Tibial artery (tissue), 4 donors: ENCODE measurements around the gene ALX3.

Experiments used
- DNase-seq, 2 donors: peaks; one replicate each; pipeline ENCODE4 v3.0.0-alpha.2; 2019
- H3K27ac ChIP-seq, 2 donors: fragments of 200-600 bp; sonication (generic) in 1 of 2; 1 replicate in 1 of 2; 2 replicates in 1 of 2; pipeline ENCODE4 v1.5.1; 2018 to 2019; ENCODE audit warnings: mild to moderate bottlenecking in 1 of 2
- H3K27me3 ChIP-seq, 2 donors: fragments of 200-600 bp; sonication (generic) in 1 of 2; one replicate each; pipeline versions ENCODE4 v1.5.1 to v1.6.0; 2016 to 2019
- H3K36me3 ChIP-seq, 3 donors: fragments of 200-600 bp; sonication (generic) in 2 of 3; one replicate each; pipeline ENCODE4 v1.5.1; 2016 to 2019; ENCODE audit warnings: mild to moderate bottlenecking in 2 of 3
- H3K4me1 ChIP-seq, 4 donors: fragments of 200-600 bp; sonication (generic) in 2 of 4; 1 replicate in 3 of 4; 2 replicates in 1 of 4; pipeline ENCODE4 v1.5.1; 2016 to 2019
- H3K4me3 ChIP-seq, 2 donors: fragments of 200-600 bp; sonication (generic) in 1 of 2; 1 replicate in 1 of 2; 2 replicates in 1 of 2; pipeline ENCODE4 v1.5.1; 2018 to 2019; ENCODE audit warnings: mild to moderate bottlenecking in 2 of 2
- H3K9me3 ChIP-seq, 3 donors: fragments of 200-600 bp; sonication (generic) in 1 of 3; one replicate each; pipeline ENCODE4 v1.5.1; 2016 to 2019
- CTCF ChIP-seq, 2 experiments: fragments of 200-600 bp in 1 of 2; fragments of 450-650 bp in 1 of 2; IDR thresholded peaks; one replicate each; pipeline ENCODE4 v1.5.1; 2017 to 2019; ENCODE audit warnings: antibody characterized with exemption in 2 of 2, mild to moderate bottlenecking in 1 of 2, moderate library complexity in 1 of 2
- intact Hi-C: fragments of 100-400 bp; cut with DNase I; formaldehyde crosslinking; loops from one replicate; pipeline ENCODE4 v1.15.0; 2023; ENCODE audit warnings: low total_unique reads

The ALX3 gene

DNA sequence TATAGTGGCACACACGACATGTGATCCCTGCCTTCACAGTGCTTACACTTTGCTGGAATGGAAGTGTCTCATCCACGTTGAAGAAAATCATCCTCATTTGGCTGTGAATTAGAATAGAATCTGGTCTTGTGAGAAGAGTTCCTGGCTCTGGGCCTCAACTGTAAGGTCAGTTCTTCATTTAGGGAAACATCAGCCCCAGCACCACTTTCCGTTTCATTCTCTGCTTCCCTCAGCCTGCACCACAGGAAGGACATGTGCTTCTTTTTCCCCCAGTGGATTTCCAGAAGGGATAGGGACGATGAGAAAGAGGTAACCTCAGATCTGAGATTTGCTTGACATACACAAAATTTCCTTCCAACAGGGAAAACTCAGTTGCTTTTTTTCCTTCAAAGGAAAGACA, 3.7 kb upstream of the ALX3 start:
- Histone ChIP-seq H3K4me1 (peaks cover 0 to 17% (median 7%) of the 10 kb centered on the region in 4 donors), H3K27ac (no peak overlapping the region), H3K27me3 (peaks cover 0 to 33% of the 10 kb centered on the region in 2 donors), H3K36me3 (no peaks in the 10 kb centered on the region), H3K9me3 (peaks cover 0 to 2% (median 0%) of the 10 kb centered on the region in 3 donors), H3K4me3 (no peak overlapping the region)
- intact Hi-C loops = no loop called here
- TF ChIP-seq CTCF (IDR thresholded peaks at IDR 0.05) = no peak
- DNase-seq = no peak

DNA sequence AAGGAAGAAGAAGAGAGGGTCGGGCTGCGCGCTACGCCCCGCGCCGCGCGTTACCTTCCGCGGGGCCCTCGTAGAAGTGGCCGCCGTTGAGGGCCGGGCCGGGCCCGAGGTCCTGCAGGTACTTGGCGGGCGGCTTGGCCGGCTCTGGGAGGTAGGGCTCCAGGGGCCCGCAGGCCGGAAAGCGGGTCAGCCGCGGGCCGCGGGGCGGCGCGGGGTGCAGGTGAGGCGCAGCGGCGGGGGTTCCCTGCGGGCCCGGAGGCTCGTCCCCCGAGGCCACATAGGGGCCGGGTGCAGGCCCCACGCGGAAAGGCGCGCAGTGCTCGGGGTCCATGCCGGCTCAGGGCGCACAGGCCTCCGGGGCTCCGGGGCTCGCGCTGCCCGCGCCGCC, 196 bp downstream of the ALX3 start:
- TF ChIP-seq CTCF (IDR thresholded peaks at IDR 0.05) = no peak

DNA sequence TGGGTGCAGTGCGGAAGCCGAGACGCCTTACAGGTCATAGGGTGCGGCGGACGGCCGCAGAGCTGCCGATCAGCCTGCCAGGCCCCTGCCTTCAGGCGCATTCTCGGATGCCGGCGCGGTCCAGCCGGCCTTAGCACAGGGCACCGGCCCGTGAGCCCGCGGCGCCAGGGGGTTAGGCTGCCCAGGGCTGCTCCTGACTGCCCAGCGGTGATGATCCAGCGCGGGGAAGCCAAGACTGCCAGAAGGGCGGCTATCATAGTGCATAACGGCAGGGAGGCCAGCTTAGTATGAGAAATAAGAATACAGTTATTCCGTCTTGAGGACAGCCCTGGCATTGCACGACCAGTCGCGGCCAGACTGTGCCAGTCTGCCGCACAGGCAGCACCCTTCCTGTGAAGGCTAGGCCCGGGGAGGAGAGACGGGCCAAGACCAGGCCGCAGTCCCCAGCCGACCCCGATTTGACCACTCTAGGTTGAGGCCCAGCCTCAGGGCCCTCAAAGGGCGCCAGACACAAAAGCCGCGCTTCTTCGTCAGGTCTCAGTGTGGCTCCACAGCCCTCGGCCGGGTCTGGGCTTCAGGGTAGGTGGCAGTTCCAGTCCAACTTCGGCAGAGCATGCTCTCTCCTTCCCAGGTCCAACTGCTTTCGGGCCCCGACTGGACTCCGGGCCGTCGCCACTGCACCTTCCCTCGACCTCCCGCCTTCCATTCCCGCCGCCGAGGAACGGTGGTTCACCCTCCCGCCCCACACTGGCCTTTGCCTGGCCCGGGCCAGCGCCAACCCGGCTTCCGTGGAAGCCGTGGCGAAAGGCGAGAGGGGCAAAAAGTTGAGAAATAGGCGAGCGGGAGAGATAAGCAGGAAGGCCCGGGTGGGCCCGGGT, 829 bp downstream of the ALX3 start:
- Histone ChIP-seq H3K4me1 (peaks cover 0 to 19% (median 7%) of the 10 kb centered on the region in 4 donors), H3K9me3 (peaks cover 0 to 9% (median 3%) of the 10 kb centered on the region in 3 donors), H3K36me3 (no peaks in the 10 kb centered on the region), H3K27ac (no peak overlapping the region), H3K4me3 (no peak overlapping the region), H3K27me3 (peaks cover 0 to 57% of the 10 kb centered on the region in 2 donors)
- intact Hi-C loops = no loop called here
- no peak for DNase-seq
- no peak for TF ChIP-seq CTCF (IDR thresholded peaks at IDR 0.05)

More for the DNA sequence above, 196 bp downstream of the ALX3 start:
- no peak overlapping the region for H3K4me3 ChIP-seq
- no peak overlapping the region for H3K27ac ChIP-seq
- peaks cover 0 to 57% of the 10 kb centered on the region in 2 donors for H3K27me3 ChIP-seq
- peaks cover 0 to 9% (median 3%) of the 10 kb centered on the region in 3 donors for H3K9me3 ChIP-seq
- intact Hi-C loops = no loop called here
- H3K4me1 ChIP-seq = peaks cover 0 to 19% (median 7%) of the 10 kb centered on the region in 4 donors
- DNase-seq = no peak
- H3K36me3 ChIP-seq = no peaks in the 10 kb centered on the region

DNA sequence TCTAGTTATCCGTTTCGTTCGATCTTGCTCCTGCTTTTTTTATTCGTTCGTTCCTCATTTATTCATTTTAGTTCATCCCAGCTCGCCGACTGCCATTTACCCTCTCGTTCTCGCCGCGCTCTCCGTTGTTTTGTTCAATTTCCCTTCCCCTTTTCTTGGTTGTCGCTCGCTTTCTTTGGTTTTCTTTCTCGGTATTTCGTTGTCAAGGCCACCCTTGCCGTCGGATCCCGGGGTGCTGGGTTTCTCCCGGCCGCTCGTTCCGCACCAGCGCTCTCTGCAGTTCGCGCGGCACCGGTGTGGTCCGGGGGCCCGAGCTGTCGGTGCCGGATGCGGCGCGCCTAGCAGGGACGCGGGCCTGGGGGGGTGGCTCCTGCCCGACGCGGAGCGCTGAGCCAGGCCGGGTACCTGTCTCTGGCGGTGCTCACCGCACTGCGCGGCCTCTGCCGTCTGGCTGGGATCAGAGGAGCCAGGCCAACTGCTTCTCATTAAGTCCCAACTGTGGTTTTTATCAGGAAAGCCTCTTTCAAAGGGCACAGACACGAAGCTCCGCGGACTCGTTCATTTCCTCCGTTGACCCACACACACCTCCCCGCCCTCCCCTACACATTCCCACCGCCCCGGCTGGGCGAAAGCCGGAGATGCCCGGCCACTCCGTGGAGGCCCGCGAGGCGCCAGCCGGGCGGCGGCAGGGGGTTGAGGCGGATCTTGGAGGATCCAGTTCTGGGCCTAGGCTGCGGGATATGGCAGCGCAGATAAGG, 1.6 kb downstream of the ALX3 start:
- TF ChIP-seq CTCF (IDR thresholded peaks at IDR 0.05) = no peak
- Histone ChIP-seq H3K27ac (no peak overlapping the region), H3K9me3 (peaks cover 0 to 9% (median 3%) of the 10 kb centered on the region in 3 donors), H3K4me3 (no peak overlapping the region), H3K27me3 (peaks cover 0 to 57% of the 10 kb centered on the region in 2 donors), H3K4me1 (peaks cover 0 to 19% (median 7%) of the 10 kb centered on the region in 4 donors), H3K36me3 (no peaks in the 10 kb centered on the region)
- no peak for DNase-seq
- intact Hi-C loops = no loop called here

GRCh38 chr1:110067893-110068645, 2.4 kb downstream of the ALX3 start:
- Histone ChIP-seq H3K4me3 (no peak overlapping the region), H3K27me3 (peaks cover 0 to 57% of the 10 kb centered on the region in 2 donors), H3K36me3 (no peaks in the 10 kb centered on the region), H3K9me3 (peaks cover 0 to 9% (median 3%) of the 10 kb centered on the region in 3 donors), H3K4me1 (peaks cover 0 to 19% (median 7%) of the 10 kb centered on the region in 4 donors), H3K27ac (no peak overlapping the region)
- intact Hi-C loops = no loop called here
- TF ChIP-seq CTCF (IDR thresholded peaks at IDR 0.05) = no peak
- DNase-seq = no peak
